GM21390 (cell line): ENCODE results near the gene RLN1.
"Not testable (repeated sequence)": the region's sequence is repeated elsewhere in the genome, so short reads cannot be mapped to it uniquely, and the experiment has no call there.

Experiments
- ATAC-seq: cut with Tn5 transposase; IDR thresholded peaks from one replicate; pipeline ENCODE4 v1.9.1; 2021; ENCODE audit not compliant: unreplicated experiment

Gene RLN1

DNA sequence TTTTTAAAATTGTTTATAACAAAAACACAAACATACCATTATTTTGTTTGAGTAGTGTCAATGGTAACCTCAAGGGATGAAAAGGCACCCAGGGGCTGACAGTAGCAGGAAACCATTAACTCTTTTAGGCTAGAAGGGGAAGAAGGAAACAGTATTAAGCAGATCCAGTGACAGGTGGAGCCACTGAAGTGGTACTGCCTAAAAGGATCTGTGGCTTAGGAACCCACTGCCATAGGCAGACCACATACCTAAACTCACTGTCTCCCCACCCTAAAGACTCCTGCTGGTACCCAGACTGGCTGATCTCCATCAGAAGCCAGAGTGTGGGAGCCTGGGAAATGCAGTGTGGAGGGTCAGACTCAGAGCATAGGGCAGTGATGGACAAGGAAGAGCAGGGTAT lies 13.5 kb downstream of the RLN1 start:
- ATAC-seq: no peak

DNA sequence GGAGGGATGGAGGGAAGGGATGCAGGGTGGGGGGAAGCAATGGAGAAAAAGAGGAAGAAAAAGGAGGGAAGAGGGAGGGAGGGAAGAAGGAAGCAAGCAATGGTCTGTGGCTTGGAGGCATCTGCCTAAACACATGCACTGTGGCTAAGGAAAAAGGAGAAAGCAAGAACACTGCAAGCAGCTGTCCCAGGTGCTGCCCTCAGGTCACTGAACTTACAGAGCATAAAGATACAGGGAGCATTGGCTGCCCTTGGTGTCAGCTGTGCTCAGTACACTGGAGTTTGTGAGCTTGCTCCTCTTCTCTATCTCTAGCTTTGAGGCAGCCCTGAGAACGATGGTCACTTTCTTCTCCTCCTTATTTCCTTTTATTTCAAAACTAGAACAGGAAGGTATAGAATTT lies 18.1 kb downstream of the RLN1 start:
- not testable (repeated sequence) for ATAC-seq

DNA sequence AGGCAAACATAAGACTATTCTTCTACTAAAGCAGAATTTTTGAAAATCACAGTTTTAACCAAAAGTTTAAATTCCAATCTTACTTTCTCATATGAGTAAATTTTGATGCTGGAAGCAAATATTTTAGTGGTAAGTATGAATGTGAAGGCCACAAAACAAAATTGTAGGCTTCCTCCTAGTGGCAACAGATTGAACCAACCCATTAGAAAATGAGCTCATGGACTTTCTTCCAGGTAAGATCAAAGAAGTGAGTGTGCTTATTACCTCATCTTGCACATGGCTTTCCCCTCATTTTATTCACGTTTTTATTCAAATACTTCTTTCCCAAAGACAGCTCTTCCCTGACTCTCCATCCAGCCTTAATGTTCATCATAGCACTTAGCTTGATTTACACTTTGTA lies 18.6 kb downstream of the RLN1 start:
- no peak for ATAC-seq

DNA sequence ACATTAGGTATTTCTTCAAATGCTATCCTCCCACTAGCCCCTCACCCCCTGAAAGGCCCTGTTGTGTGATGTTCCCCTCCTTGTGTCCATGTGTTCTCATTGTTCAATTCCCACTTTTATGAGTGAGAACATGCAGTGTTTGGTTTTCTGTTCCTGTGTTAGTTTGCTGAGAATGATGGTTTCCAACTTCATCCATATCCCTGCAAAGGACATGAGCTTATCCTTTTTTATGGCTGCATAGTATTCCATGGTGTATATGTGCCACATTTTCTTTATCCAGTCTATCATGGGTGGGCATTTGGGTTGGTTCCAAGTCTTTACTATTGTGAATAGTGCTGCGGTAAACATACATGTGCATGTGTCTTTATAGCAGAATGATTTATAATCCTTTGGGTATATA lies 23.3 kb downstream of the RLN1 start:
- ATAC-seq: not testable (repeated sequence)

DNA sequence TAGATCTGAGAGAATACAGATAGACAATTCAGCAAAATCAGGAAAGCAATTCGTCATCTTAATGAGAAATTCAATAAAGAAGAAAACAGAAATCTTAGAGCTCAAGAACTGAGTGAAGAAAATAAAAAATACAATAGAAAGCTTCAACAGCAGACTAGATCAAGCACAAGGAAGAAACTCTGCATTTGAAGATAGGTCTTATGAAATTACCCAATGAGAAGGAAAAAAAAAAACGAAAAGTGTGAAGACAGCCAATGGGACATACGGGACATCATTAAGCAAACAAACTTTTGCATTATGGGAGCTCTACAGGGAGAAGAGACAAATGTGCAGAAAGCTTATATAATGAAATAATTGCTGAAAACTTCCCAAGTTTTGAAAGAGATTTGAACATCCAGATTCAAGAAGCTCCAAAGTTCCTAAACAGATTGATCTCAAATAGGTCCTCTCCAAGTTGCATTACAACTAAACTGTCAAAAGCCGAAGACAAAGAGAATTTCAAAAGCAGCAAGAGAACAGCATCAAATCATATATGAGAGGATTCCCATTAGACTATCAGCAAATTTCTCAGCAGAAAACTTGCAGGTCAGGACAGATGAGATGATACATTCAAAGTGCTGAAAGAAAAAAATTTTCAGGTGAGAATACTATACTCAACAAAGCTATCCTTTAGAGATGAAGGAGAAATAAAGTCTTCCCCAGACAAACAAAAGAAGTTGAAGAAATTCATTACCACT lies 24.3 kb downstream of the RLN1 start:
- ATAC-seq: no peak

DNA sequence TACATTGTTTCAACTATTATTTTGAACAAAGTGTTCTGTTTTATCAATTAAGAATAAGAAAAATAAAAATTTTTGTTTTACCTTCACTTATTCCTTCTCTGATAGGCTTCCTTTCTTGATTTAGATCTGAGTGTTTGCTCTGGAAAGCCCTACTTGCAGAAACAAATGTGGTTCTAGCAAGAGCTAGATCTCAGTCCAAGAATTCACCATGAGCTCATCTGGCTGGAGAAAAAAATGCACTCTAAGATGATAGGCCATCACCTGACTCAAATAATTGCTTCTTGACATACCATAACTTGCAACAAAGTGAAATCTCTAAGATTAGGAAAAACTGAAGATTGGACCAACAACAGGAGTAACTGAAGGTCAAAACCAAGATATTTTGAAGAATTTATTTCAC lies 28.8 kb downstream of the RLN1 start:
- ATAC-seq: no peak

DNA sequence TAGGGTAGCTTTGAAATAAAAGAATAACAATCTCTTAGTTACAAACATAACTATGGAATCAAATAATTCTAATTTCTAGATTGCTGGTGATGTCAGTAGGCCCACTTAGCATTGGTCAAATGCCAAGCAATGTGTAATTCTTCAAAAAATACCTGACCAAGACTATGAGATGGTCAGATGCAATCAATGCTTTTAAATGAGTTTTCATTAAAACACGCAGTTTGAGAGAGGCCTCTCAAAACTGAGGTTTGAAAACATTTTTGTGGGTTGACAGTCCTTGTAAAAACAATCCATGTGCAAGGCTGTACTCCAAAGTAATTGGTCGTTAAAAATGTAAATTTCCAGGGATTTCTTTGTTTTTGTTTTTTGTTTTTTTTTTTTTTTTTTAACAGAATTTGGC lies 33.9 kb downstream of the RLN1 start:
- ATAC-seq: no peak

DNA sequence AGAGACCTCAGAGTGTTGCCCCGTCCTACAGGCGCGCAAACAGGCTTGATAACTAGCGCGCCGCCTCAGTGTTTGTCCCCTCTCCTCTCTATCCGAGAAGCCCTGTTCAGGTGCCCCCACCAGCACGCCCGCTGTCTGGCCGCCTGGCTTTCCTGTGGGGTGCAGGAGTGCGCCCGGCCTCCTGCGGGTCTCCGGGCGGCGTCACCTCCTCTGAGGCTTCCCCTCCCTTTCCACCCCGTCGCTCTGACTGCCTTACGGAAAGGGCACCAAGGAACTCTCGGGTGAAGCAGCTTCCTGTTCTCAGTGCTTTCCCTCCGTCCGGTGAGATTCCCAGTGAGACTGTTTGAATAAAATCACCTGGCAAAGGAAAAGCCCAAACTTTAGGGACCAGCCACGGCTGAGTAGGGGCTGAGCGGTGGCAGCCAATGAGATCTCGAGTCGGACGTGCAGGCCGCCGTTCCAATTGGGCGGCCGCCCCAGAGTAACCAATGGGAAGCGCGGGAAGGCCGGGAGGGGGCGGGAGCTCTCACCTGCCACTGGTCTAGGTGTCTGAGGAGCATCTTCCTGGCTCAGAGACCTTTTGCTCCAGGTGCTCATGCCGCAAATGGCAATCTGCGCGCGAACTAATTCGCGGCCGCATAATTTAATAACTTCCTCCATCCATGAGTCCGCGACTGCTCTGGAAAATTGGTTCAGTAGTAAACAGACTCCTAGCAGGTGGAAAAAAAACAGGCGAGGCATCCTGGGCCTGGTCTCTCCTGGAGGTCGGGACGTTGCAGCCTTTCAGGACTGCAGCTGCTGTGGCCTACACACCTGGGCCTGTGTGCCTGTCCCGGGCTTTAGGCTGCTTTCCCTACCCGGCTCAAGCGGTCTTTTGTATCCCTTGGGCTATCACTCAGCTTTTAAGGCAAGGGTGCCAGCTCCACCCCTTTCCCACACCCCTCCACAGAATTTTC lies 35.6 kb downstream of the RLN1 start, which contains the start of gene RLN2:
Gene RLN2 (minus strand): TSS at position 877 of the 956 bp plus-strand sequence. CDS start 136 bp downstream, at position 741.
- peak; percentile 99 for ATAC-seq

DNA sequence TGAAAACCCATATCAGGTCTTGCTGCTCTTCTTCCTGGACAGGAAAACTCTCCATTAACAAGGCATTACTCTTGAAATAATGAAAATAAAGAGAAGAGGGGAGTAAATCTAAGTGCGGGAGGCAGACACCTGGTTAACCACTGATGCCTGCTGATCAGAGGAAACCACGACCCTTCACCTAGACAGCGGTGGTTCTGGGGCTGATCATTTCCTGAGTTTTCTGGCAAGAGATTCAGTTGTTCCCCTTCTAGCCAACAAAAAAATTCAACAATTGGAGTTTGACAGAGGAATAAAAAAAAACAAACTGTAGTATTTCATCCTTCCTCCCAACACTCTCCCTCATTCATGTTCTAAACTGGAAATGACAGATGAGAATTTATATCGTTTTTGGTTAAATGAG lies 38.1 kb downstream of the RLN1 start:
- ATAC-seq: no peak

DNA sequence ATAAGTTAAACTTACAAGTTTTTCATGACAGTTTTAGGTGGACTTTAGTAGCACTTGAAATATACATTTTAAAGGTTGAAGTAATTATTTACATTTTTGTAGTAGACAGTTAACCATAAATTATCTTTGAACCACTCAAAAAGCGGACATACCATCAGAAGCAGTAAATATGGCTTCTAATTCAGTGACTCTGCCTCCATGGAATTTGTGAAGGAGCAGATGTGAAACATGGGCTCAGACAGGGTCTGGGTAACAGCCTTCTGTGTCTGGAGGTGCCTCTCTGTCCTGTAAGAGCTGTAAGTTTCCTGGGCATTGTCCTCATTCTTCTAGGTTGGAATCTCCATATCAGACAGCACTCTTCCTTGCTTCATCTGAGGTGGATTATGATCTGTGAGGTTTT lies 47.5 kb downstream of the RLN1 start:
- no peak for ATAC-seq

DNA sequence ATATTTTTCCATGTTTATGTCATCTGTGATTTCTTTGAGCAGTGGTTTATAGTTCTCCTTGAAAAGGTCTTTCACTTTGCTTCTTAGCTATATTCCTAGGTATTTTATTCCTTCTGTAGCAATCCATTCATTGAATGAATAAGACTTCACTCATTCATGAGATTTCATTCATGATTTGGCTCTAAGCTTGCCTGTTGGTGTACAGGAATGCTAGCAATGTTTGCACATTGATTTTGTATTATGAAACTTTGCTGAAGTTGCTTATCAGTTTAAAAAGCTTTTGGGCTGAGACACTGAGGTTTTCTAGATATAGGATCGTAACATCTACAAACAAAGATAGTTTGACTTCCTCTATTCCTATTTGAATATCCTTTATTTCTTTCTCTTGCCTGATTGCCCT lies 51.1 kb downstream of the RLN1 start:
- ATAC-seq: no peak

DNA sequence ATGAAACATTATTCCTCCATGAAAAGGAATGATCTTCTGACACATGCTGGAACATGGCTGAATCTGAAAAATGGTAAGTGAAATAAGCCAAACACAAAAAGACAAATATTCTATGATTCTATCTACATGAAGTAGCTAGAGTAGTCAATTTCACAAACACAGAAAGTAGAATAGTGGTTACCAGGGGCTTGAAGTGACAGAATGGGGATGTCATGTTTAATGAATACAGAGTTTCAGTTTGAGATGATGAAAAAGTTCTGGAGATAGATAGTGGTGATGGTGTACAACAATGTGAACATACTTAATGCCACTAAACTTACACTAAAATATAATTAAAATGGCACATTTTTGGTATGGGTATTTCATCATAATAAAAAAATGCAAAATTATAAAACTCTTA lies 53.4 kb downstream of the RLN1 start:
- no peak for ATAC-seq
